Activated effector memory CD4-positive, alpha-beta T cell treated with Interleukin-2 at 50 U/mL for 16 hours (primary cell): ENCODE measurements around the gene CCNB3.

Experiments used
- DNase-seq: peaks from one replicate; pipeline ENCODE4 v3.0.0-alpha.2; 2020

Gene CCNB3

DNA sequence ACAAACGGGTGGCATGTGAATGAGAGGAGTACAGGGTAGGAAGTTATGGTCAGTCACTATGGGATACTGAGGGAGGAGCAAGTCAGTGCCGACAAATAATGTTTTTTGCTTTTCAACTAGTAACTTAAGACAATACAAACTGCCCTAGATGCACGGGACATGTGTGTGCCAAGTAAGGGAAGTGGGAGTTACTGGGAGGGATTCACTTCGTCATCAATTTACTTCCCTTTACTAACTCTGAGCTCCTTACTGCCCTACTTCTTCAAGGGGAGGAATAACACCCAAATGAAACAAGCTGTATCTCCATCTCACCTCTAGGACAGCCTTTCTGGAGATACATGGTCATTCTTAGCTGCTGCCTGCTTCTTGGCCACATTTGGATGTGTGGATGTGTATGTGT, 168.4 kb downstream of the CCNB3 start:
- DNase-seq: no peak

DNA sequence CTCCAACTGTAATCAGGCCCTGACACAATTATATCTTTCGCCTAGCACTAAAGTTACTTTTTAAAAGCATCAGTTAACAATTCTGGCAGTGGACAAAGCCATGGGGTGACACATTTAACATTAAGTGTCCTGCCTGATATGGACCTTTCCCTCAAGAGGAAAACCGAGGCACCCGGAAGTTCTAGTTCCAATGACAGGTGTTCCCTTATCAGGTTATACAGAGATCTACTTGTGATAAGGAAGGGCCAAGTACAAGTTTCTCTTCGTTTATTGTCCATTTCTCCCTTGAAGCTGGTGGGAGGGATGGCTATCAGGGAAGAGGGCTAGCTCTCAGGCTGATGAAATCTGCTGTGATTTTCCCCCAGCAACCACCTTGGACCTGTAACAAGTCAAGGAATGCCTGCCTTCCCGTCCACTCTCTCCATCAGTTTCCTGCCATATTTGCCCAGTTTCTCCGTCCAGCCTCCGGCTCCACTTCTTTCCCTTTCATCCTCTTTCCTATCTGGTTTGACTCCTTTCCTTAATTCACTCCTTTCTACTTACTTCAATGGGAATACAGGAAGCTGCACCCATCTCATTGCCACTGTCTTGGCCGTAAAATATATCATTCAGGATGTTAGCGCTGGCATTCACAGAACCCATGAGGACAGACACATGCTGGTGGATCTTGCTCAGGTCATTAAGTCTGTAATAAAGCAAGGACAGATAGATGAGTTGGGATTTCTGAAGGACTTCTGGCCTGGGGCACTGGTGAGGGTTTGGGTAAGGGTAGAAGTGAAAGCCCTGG, 171.1 kb downstream of the CCNB3 start:
- no peak for DNase-seq

DNA sequence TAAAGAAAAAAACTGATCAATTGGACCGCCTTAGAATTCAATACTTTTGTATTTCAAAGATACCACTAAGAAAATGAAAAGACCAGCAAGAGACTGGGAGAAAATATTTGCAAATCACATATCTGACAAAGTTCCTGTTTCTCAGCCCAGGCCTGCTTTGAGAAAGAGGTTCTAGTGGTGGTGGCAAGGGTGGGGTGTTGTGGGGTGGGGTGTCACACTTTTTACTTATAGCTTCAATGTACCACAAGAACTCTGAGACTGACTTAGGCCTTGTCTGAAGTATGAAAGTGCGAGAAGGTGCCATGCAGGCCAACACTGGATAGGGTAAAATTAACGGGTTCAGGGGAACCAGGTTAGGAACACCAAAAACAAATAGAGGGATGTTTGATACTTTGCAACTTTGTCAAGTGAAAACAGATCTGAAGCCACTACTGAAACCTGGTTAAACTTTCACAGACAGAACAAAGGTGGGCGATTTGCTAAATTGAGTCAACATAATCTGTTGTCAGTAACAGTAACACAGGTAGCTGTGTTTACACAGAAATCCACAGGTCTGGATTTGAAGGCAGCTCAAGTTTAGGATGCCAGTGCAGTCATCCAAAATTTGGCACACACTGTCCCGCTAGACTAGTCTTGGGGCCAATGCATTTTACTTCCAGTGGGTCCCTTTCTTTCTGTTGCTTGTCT, 177.3 kb downstream of the CCNB3 start:
- DNase-seq: no peak

DNA sequence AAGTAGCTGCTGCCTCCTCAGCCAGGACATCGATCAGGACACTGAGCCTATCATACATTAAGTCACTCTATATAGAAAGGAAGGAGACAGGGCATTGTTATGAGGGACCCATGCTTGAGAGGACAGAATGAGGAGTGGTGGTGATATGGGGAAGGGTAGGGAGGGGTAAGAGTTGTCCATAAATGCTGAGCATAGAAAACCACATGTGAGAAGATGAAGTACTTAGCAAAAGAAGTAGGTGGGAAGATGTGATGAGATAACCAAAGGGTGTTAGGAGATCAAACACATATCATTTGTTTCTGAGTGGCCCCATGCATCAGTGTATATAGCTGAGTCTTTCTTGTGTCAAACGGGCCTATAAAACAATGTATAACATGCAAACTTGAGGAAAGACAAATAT, 182.0 kb downstream of the CCNB3 start:
- DNase-seq: no peak

DNA sequence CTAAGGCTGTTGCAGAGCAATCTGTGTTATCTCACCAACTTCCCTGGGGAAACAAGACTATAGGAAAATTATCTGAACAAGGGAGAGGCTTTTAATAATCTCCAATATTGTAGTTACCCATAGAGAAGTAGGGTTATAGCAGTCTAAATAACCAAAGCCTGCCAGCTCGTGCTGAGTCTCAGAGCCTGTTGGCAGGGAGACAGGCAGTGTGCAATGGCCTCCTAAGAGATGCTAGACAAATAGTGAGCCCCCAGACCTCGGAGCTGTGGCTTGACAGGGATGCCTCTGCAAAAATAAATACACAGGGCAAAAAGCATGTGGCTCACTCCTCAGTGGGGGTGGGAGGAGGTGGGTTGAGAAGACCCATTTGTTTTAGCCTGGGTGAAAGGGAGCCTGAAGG, 189.3 kb downstream of the CCNB3 start:
- DNase-seq: no peak
